Memory B cell (primary cell): Measurements from ENCODE around the gene MYO5A.

Experiments used
- ATAC-seq: fragments of 150-1000 bp; cut with Tn5 transposase; 2 replicates; pipeline ENCODE4 v1.10.0; 2021; ENCODE audit warnings: low read depth, mild to moderate bottlenecking, moderate library complexity
- DNase-seq, 2 donors: peaks; one replicate each; pipeline ENCODE4 v3.0.0; 2022; ENCODE audit warnings: low spot score in 2 of 2
- H3K27ac Mint-ChIP-seq: one replicate; pipeline ENCODE4 v1.8.0; 2022; ENCODE audit warnings: mild to moderate bottlenecking, moderate library complexity, mixed read lengths
- H3K27me3 Mint-ChIP-seq: one replicate; pipeline ENCODE4 v1.8.0; 2022; ENCODE audit warnings: mixed read lengths
- H3K36me3 Mint-ChIP-seq: one replicate; pipeline ENCODE4 v1.8.0; 2022; ENCODE audit warnings: mild to moderate bottlenecking, mixed read lengths
- H3K4me1 Mint-ChIP-seq: one replicate; pipeline ENCODE4 v1.8.0; 2022; ENCODE audit warnings: mixed read lengths
- H3K4me3 Mint-ChIP-seq: one replicate; pipeline ENCODE4 v1.8.0; 2022; ENCODE audit warnings: mild to moderate bottlenecking, moderate library complexity, mixed read lengths
- H3K9me3 Mint-ChIP-seq: one replicate; pipeline ENCODE4 v1.8.0; 2022; ENCODE audit warnings: mixed read lengths

The MYO5A gene

DNA sequence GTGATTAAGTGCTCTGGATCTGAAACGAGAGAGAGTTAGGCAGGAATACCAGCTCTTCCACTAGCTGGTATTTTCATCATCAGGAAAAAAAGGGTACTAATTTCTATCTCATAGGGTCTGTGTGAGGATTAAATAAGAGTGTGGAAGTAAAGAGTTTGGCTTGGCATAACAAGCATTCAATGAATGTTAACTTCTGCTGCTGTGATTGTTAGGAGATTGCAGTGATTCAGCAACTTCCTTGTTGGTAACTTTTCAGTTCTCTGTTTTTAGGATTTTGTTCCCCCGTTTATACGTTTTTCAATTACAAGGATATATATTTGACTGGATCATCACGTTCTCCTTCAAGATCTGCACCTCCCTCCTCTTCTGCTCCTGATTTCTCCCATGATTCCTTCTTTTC lies 167.2 kb downstream of the MYO5A start:
- Mint-ChIP-seq H3K36me3 (peaks cover 34% of the 10 kb centered on the region), H3K27ac (no peak overlapping the region)
- no peak for ATAC-seq

DNA sequence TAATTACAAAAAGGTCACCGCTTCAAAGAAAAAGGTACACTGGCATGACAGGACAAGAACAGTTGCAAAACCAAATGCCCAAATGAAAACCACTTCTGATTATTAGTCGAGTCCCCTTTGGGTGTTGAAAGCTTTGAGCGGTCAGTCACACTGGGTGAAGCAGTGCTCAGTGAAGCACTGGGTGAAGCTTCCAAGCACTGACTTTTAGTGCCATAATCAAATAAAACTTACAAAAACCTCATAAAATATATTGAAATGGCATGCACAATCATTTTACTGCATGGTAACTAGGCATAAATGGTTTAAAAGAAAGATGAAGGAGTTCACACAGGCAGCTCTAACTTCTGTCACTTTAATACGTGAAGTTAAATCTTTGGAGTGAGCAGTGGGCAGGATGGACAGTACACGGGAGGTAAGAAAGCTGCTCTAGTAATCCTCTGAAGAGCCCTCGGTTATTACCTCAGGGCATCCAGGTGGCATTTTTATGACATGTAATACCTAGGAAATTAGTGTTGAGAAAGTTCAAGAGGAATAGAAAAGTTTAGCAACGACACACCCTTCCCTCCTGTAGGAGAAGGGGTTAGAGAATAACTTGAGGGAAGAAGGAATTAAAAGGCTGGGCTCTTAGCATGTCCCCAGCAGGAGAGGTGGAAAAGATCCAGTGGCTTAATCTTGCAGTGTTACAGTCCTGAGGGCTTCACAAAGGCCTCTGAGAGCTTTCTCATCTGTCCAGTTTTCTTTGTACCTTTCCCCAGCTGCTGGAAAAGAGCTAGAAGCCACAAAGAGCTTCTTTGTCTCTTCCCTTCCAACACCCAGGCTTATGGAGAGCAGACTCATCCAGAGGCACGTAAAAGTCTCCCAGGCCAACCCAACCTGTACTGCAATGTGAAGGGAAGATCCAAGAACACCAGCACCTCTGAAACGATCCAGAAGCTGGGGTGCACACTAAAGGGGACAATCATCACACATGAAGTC lies 168.2 kb downstream of the MYO5A start:
- ATAC-seq (no peak), DNase-seq (no peak)
- no peak overlapping the region for H3K27ac Mint-ChIP-seq
- no peaks in the 10 kb centered on the region for H3K27me3 Mint-ChIP-seq
- H3K9me3 Mint-ChIP-seq, result no peaks in the 10 kb centered on the region
- H3K4me3 Mint-ChIP-seq, result no peak overlapping the region
- H3K4me1 Mint-ChIP-seq, result no peaks in the 10 kb centered on the region
- H3K36me3 Mint-ChIP-seq, result peaks cover 33% of the 10 kb centered on the region

More for the DNA sequence above, 167.2 kb downstream of the MYO5A start:
- Mint-ChIP-seq H3K27me3 (no peaks in the 10 kb centered on the region), H3K4me3 (no peak overlapping the region), H3K9me3 (no peaks in the 10 kb centered on the region), H3K4me1 (no peaks in the 10 kb centered on the region)
- no peak for DNase-seq

DNA sequence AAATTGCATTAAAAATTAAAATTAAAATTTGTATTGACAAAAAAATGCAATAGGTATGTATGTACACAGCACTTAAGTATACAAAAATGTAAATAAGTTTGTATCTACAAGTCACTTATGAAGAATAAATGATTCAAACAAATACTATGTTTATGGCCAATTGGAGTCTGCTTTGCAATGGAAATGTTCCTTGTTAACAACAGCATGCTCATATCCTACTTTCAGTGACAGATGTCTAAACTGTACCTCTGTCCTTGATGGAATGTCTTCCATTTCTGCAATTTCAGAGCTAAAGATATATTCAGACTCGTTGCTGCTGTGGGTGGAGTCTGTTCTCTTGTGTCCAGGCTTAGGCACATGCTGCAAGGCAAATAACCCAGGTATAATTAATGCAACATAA lies 169.0 kb downstream of the MYO5A start:
- Mint-ChIP-seq H3K27me3 (no peaks in the 10 kb centered on the region), H3K36me3 (peaks cover 27% of the 10 kb centered on the region), H3K9me3 (no peaks in the 10 kb centered on the region), H3K4me3 (no peak overlapping the region), H3K27ac (no peak overlapping the region), H3K4me1 (no peaks in the 10 kb centered on the region)
- ATAC-seq, result no peak
- no peak for DNase-seq

DNA sequence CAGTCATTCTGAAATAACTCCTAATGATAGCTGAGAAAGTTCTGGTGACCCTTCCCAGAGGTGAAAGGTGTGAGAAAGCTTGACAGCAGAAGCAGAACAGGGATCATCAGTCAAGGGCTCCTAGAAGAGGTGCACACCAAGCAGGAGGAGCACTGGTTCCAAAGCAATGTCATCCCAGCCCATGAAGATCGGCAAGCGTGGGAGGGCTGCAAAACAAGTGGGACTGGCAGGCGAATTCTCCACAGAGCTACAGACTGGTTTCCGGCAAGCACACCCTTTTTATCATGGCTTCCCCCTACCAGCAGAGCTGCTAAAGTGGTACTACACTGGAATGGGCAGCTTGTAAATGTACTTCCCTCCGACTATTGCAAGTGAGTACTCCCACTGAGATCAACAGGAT lies 170.7 kb downstream of the MYO5A start:
- H3K36me3 Mint-ChIP-seq, result peaks cover 21% of the 10 kb centered on the region
- ATAC-seq (no peak), DNase-seq (no peak)
- H3K4me3 Mint-ChIP-seq, result no peak overlapping the region
- H3K4me1 Mint-ChIP-seq, result no peaks in the 10 kb centered on the region
- peak overlapping the region; percentile 47 for H3K27ac Mint-ChIP-seq
- no peaks in the 10 kb centered on the region for H3K9me3 Mint-ChIP-seq
- H3K27me3 Mint-ChIP-seq, result no peaks in the 10 kb centered on the region

DNA sequence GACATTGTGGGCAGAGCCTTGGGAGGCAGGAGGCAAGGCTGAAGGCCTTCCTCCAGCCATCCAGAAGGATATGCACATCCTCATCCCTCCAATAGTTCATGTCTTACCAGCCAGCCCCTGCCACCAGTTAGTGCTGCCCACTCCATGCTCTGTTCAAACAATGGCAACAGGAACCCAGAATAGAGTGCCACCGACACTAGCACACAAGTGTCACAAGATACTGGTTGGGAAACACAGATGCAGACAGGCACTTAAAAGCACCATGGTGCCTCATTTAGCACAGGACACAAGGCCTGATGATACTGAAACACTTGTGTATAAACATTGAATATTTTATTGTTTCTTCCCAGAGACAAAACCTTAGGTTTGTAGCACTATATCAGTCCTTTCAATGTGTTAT lies 176.6 kb downstream of the MYO5A start:
- ATAC-seq, result no peak
- DNase-seq, result no peak
- H3K27ac Mint-ChIP-seq, result no peak overlapping the region
- H3K4me1 Mint-ChIP-seq, result no peaks in the 10 kb centered on the region
- H3K9me3 Mint-ChIP-seq, result no peaks in the 10 kb centered on the region
- H3K4me3 Mint-ChIP-seq, result no peak overlapping the region
- peaks cover 24% of the 10 kb centered on the region for H3K36me3 Mint-ChIP-seq
- H3K27me3 Mint-ChIP-seq, result no peaks in the 10 kb centered on the region

DNA sequence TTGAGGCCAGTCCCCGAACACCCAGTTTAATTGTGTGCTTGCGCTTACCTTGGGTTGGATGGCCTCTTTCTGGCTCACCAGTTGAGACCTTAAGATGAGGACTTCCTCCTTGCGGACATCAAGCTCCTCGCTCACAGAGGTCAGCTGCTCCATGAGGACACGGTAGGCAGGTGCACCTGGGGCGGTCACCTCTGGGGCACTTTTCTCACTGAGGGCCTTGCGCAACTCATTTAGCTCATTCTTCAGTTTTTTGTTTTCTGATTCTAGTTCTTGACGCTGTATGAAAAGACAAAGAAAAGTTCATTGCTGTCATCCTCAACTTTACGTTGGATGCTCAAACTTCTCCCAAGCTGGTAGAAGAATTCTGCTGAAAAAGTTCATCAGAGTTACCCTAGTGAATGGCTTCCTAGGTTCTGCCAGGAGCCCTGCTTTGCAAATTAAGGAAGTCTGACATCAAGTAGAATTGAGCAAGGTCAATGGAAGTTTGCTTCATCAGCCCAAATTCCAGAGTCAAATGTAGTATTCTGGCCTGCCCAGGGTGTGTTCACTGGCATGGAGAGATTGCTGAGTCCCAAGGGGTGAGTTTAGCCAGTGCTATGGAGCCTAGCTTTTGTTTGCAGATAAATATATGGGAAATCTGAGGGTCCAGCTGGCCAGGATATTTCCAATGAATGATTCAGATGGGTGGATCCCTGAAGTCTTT lies 177.3 kb downstream of the MYO5A start:
- DNase-seq (no peak), ATAC-seq (no peak)
- Mint-ChIP-seq H3K36me3 (peaks cover 24% of the 10 kb centered on the region), H3K4me1 (no peaks in the 10 kb centered on the region), H3K9me3 (no peaks in the 10 kb centered on the region), H3K27ac (peak overlapping the region; percentile 50), H3K4me3 (no peak overlapping the region), H3K27me3 (no peaks in the 10 kb centered on the region)

DNA sequence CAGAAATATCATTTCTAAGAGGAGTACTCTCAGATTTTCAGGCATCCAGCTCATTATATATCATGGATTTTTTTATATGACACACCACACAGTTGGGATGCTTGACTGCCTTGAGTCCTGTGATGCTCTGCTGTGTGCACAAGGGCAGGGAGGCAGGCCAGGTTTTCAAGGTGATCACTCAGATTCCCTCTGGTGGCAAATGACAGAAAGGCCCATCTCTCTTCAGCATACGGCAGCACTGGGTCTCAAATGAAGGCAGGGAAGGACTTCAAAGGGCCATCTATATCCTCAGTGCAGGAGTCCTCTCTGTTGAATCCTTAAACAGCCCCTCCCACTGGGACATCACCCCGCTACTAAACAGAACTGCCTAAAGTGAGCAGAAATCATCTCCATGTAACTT lies 178.3 kb downstream of the MYO5A start:
- Mint-ChIP-seq H3K27me3 (no peaks in the 10 kb centered on the region), H3K4me1 (no peaks in the 10 kb centered on the region), H3K4me3 (no peak overlapping the region), H3K9me3 (no peaks in the 10 kb centered on the region), H3K36me3 (peaks cover 24% of the 10 kb centered on the region), H3K27ac (no peak overlapping the region)
- DNase-seq (no peak), ATAC-seq (no peak)

DNA sequence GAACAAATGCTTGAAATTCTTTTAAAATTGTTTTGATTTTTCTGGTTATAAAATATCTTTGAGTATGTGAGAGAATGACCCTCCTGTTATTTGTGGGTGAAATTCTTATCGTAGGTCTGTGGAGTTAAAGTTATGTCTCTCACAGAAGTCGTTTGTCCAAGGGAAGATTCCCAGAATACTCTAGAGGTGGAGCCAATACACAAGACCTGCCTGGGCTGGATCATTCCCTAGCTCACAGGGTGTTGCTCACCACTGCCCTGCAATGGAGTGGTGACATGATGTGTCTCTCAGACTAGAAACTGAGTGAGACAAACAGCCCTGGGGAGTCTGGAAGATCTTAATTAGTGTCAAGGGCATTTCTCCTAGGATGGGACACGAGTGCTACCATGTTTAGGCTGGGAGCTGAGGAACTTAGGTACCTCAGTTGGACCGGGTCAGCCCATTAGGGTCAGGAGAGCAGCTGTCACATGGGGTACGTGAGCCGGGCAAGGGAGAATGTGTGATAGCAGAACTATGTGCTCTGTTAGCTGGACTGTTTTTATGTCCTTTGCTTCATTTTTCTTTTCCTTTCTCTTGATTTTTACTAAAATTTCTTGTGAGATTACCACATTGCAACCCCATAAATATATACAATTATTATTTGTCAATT lies 179.5 kb downstream of the MYO5A start:
- Mint-ChIP-seq H3K4me3 (no peak overlapping the region), H3K36me3 (peaks cover 28% of the 10 kb centered on the region), H3K27ac (no peak overlapping the region), H3K4me1 (no peaks in the 10 kb centered on the region), H3K9me3 (no peaks in the 10 kb centered on the region), H3K27me3 (no peaks in the 10 kb centered on the region)
- ATAC-seq (no peak), DNase-seq (no peak)

DNA sequence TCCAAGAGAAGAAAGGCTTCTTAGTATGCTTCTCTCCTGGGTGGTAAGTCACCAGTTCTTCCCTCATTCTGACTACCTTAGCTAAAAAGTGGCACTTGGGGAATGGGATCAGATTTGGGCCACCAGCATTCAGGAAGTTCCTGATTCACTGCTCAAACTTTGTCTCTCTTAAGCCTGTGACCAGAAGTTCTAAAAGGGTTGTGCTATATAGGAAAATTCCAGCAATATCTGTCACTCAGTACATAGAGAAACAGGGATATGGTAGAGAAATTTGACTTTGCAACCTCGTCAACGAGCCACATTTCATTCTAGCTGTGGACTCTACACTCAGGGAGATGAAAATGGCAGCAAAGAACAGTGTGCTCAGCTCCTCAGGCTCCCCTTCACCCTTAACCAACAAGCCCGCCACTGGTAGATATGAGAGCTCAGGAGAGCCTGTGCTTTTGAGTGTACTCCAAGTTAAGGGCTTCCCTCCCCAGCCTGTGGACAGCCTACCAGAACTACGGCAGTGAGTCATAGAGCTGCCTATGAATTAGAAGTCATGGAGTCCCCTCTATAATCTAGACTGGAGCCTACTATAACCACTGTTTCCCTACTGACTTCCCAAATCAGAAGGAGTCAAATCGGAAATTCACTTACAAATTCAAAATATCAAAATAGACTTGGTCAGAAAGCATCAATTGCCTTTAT lies 180.5 kb downstream of the MYO5A start:
- Mint-ChIP-seq H3K4me3 (no peak overlapping the region), H3K36me3 (peaks cover 28% of the 10 kb centered on the region), H3K4me1 (no peaks in the 10 kb centered on the region), H3K27ac (peak overlapping the region; percentile 55), H3K27me3 (no peaks in the 10 kb centered on the region), H3K9me3 (no peaks in the 10 kb centered on the region)
- ATAC-seq, result no peak
- DNase-seq, result no peak

DNA sequence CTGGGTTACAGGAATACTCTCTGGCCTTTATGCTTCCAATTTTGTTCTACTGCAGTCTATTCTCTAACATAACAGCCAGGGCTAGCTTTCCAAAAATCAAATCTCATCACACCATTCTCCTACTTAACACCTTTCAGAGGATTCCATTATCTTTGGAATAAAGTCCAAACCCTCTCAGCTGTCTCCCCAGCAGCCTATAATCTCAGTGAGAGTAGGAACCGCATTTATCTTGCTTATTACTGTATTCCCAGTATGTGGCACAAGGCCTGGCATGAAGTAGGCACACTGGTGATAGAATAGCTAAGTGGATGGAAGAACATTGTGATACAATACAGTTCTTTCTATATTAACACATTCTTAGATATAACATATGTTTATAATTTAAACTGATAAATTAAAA lies 184.1 kb downstream of the MYO5A start:
- H3K4me1 Mint-ChIP-seq, result peaks cover 2% of the 10 kb centered on the region
- no peaks in the 10 kb centered on the region for H3K9me3 Mint-ChIP-seq
- peaks cover 20% of the 10 kb centered on the region for H3K36me3 Mint-ChIP-seq
- no peak for ATAC-seq
- no peaks in the 10 kb centered on the region for H3K27me3 Mint-ChIP-seq
- H3K4me3 Mint-ChIP-seq, result no peak overlapping the region
- no peak for DNase-seq
- peak overlapping the region; percentile 2 for H3K27ac Mint-ChIP-seq

DNA sequence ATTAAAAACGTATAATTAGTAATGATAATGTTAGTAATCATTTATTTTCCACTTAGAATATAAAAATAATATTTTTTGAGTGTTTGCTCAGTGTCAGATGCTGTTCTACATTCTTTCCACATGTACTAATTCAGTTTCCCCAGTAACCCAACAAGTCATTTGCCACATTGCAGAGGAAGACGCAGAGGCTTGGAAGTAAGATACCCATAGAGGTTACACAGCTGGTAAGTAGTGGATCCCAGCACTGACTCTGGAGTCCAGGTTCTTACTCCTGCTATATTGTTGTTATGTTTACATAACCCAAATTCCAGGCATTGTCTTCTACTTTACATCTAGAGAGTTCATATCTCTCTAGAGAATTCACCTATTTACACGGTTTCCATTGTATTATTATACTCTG lies 184.8 kb downstream of the MYO5A start:
- Mint-ChIP-seq H3K9me3 (no peaks in the 10 kb centered on the region), H3K27me3 (no peaks in the 10 kb centered on the region), H3K4me3 (no peak overlapping the region), H3K4me1 (peaks cover 2% of the 10 kb centered on the region), H3K27ac (peak overlapping the region; percentile 2), H3K36me3 (peaks cover 18% of the 10 kb centered on the region)
- no peak for DNase-seq
- no peak for ATAC-seq

DNA sequence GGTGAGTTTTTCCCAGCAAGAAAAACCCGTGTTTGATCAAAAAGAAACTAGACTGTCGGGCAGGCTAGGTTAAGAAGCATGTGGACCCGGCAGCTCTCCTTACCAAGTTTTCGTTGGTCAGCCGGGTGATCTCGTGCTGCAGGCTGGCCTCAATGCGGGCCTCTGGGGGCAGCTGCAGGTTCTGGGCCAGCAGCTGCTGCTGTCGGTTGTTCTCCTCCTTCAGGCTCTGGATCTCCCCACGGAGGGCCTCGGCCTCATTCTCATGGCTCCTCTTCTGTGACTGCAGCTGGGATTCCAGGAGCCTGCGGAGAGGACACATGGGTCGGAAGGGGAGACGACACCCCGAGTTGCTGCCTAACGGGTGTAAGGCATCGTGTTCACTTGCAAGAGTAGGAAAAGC lies 188.6 kb downstream of the MYO5A start:
- Mint-ChIP-seq H3K27me3 (no peaks in the 10 kb centered on the region), H3K36me3 (peaks cover 25% of the 10 kb centered on the region), H3K27ac (peak overlapping the region; percentile 62), H3K9me3 (no peaks in the 10 kb centered on the region), H3K4me1 (peaks cover 2% of the 10 kb centered on the region), H3K4me3 (no peak overlapping the region)
- ATAC-seq (no peak), DNase-seq (no peak)

DNA sequence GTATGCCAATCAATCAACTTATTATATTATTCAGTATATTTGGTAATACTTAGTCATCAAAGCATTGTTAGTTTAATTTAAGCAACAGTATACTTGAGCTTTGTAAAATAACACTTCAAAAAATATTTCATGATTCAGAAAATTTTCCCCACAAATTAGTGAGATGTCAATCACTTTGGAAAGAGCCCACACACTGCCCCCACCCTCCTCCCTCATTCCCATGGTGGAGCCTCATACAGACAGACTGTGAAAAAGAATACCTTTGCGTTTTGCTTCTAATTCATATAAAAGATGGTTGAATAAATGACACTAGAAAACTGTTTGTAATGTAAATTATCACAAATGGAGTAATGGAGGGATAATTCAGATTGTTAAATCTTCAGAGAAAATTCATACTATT lies 189.8 kb downstream of the MYO5A start:
- Mint-ChIP-seq H3K36me3 (peaks cover 24% of the 10 kb centered on the region), H3K27ac (no peak overlapping the region), H3K4me3 (no peak overlapping the region)

DNA sequence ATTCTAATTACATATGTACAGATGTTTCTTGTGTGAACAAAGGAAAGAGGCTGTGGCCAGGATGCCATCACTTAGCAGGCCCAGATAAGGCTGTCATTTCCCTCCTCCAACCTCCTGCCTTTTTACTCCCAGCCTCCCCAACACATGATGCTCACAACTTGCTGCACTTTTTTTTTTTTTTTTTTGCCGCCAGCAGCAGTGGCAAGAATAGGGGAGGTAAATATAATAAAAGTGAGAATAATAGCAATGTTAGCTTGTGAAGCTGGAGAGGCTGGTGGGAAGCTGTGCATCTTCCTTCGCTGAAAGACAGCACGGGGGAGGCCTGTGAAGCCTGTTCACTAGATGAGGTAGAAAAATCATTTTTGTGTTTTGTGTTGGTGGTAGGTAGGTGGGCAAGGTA lies 190.6 kb downstream of the MYO5A start:
- Mint-ChIP-seq H3K9me3 (no peaks in the 10 kb centered on the region), H3K4me3 (no peak overlapping the region), H3K27ac (peak overlapping the region; percentile 60), H3K27me3 (no peaks in the 10 kb centered on the region), H3K4me1 (peaks cover 2% of the 10 kb centered on the region), H3K36me3 (peaks cover 24% of the 10 kb centered on the region)
- DNase-seq (no peak), ATAC-seq (no peak)

More for the DNA sequence above, 189.8 kb downstream of the MYO5A start:
- Mint-ChIP-seq H3K4me1 (peaks cover 2% of the 10 kb centered on the region), H3K27me3 (no peaks in the 10 kb centered on the region), H3K9me3 (no peaks in the 10 kb centered on the region)
- DNase-seq (no peak), ATAC-seq (no peak)
